Fibroblast of villous mesenchyme (primary cell): Measurements from ENCODE around the gene PLK4. TPM values are rescaled to one million over a fixed set of nuclear protein-coding genes. Genes with fewer than 3 reads are reported as not detected.

Experiments used
- DNase-seq: peaks from one replicate; pipeline ENCODE4 v3.0.0-alpha.2; 2010; ENCODE audit warnings: low read depth
- H3K4me3 ChIP-seq: 2 replicates; pipeline ENCODE4 v1.5.1; 2011; ENCODE audit warnings: low read depth, mild to moderate bottlenecking, low read length
- CTCF ChIP-seq: IDR thresholded peaks from 2 replicates; pipeline ENCODE4 v1.5.1; 2012; ENCODE audit warnings: low read depth, mild to moderate bottlenecking, low read length; ENCODE audit not compliant: insufficient read depth
- total RNA-seq: library from RNA; depleted of rRNA; stranded (reverse); fragments of >200 nt; gene quantifications from 2 replicates; pipeline ENCODE4 v1.2.3, GENCODE V29; 2012

The PLK4 gene
- total RNA-seq = 5.8 and 11.7 TPM in 2 replicates

DNA sequence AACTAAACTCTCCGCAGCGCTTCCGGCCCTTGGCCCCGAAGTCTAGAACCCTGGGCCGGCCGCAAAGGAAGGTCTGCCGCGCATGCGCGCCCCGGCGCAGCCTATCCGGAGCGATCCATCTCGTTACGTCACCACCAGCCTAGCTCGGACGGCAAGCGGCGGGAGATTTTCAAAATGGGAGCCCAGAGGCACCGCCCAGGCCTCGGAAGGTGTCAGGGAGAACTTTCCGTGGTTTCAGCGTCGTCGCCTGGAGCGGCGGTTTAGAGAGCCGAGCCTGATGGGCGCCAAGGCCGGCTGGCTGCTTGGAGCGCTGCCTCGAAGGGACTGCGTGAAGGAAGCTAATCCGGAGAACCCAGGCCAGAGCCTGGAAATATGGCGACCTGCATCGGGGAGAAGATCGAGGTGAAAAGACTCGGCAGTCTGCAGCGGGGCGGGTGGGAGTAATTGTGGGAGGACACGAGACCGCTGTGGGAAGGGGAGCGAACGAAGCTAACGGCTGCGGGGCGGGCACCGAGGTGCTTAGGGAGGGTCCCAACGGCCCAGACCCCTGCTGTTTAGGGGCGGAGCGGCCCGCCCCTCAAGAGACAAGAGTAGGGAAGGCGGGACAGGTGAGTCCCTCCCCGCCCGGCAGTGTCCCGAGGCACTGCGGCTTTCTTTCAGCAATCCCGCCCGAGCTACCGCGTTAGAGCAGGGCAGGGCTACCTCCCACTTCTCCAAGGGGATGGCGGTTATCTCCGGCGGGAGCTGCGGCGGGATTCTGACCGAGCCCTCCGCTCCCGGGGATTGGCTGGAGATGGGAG, at the start of gene PLK4:
PLK4 (plus strand) TSS at position 131 of the 800 bp plus-strand sequence; CDS start at position 373, 242 bp downstream.
- no peak for TF ChIP-seq CTCF
- DNase-seq = peak; percentile 95
- peak within 1 kb of the TSS; percentile 88 for H3K4me3 ChIP-seq

- H3K4me3 ChIP-seq = no peak overlapping the region
- no peak for DNase-seq
- TF ChIP-seq CTCF = no peak
These were observed 48.1 kb upstream of the PLK4 start for GRCh38 chr4:127832585-127832984.

DNA sequence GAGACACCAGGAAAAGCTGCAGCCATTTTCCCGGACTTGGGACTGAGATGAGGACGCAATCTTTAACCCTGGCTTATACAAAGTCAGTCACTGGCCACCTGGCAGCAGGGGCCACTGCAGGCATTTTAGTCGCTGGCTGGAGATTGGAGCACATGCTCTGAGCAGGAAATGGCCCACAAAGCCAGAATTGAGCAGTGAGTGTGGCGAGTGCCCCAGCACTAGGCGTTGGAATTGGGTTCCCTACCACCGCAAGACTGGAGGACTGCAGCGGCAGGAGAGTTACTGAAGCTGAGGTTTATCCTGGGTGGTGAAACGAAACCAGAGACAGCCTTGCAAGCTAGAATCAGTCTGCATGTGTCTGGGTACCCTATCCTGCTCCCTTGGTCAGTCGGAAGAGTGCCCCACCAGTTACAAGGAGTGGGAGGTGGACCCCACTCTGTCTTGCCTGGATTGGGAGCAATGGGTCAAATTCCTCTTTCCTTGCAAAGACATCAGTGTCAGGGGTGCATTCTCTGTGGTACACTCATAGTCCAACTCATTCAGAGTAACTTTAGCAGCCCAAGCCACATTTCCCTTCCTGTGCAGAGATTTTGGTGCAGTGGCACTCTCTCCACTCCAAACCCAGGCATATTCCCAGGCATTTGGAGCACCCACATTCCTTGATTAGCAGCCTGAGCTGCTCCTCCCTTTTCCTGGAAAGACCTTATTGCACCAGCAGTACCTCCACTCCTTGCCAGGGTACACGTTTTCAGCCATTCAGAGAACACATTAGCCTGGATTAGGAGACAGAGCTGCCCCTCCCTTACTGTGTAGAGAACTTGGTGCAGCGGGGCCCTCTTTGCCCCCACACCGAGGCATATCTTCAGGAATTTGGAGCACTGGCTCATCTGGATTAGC, 36.7 kb upstream of the PLK4 start:
- no peak for TF ChIP-seq CTCF
- DNase-seq = no peak
- H3K4me3 ChIP-seq = no peak overlapping the region

GRCh38 chr4:127844601-127845116, 36.0 kb upstream of the PLK4 start:
- no peak overlapping the region for H3K4me3 ChIP-seq
- DNase-seq = no peak
- TF ChIP-seq CTCF = no peak

- no peak overlapping the region for H3K4me3 ChIP-seq
- DNase-seq = no peak
- TF ChIP-seq CTCF = no peak
These were observed 34.6 kb upstream of the PLK4 start for GRCh38 chr4:127846061-127846460.

DNA sequence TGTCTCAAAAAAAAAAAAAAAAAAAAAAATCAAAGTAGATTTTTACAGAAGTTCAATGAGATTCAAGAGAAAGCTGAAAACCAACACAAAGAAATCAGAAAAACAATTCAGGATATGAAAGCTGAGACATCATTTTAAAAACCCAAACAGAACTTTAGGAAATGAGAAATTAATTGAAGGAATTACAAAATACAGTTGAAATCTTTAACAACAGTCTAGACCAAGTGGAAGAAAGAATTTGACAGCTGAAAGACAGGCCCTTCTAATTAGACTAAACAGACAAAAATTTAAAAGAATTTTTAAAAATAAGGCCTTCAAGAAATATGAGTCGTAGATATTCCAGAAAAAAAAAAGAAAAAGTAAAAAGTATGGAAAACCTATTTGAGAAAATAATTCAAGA, 33.9 kb upstream of the PLK4 start:
- no peak for TF ChIP-seq CTCF
- no peak for DNase-seq
- no peak overlapping the region for H3K4me3 ChIP-seq
